Measurements from ENCODE around the gene ADGRL1.
"Not testable (repeated sequence)": the region's sequence is repeated elsewhere in the genome, so short reads cannot be mapped to it uniquely, and the experiment has no call there.

GRCh38 chr19:14208496-14208895 is 2.5 kb upstream of the ADGRL1 start:
- TF ChIP-seq CTCF, POLR2A (IDR thresholded peaks at IDR 0.05): not testable (repeated sequence)

Measured in right lobe of liver (tissue), 4 donors.